Lung (tissue), 12 donors: ENCODE measurements around the gene GATA2. TPM values are rescaled to one million over a fixed set of nuclear protein-coding genes. Genes with fewer than 3 reads are reported as not detected.
A peak's percentile ranks its signal among the peaks of the same experiment; 100 is the strongest.

ENCODE experiments used
- ATAC-seq: fragments of 200-7000 bp; cut with Tn5 transposase; one replicate; pipeline ENCODE4 v1.9.1; 2020; ENCODE audit warnings: moderate number of reproducible peaks; ENCODE audit not compliant: insufficient read depth, low FRiP score
- DNase-seq, 3 donors: peaks; one replicate each; pipeline ENCODE4 v3.0.0-alpha.2; 2013 to 2017
- H3K27ac ChIP-seq, 2 donors: one replicate each; pipeline ENCODE4 v1.5.1; 2013; ENCODE audit warnings: mild to moderate bottlenecking in 2 of 2, moderate library complexity in 2 of 2, control low read depth in 1 of 2, inconsistent platforms in 1 of 2, low read depth in 1 of 2, low read length in 1 of 2
- H3K27me3 ChIP-seq, 3 donors: one replicate each; pipeline ENCODE4 v1.5.1; 2013; ENCODE audit warnings: low read length in 2 of 3; ENCODE audit not compliant: control insufficient read depth in 3 of 3, insufficient read depth in 3 of 3
- H3K36me3 ChIP-seq, 4 donors: one replicate each; pipeline ENCODE4 v1.5.1; 2013; ENCODE audit warnings: low read length in 4 of 4, mild to moderate bottlenecking in 1 of 4, moderate library complexity in 1 of 4; ENCODE audit not compliant: control insufficient read depth in 4 of 4, insufficient read depth in 4 of 4
- H3K4me1 ChIP-seq, 5 donors: one replicate each; pipeline ENCODE4 v1.5.1; 2013; ENCODE audit warnings: low read length in 5 of 5, mild to moderate bottlenecking in 2 of 5, moderate library complexity in 1 of 5; ENCODE audit not compliant: control insufficient read depth in 5 of 5, insufficient read depth in 5 of 5
- H3K4me3 ChIP-seq: one replicate; pipeline ENCODE4 v1.5.1; 2013; ENCODE audit warnings: mild to moderate bottlenecking, control low read depth, moderate library complexity
- H3K9ac ChIP-seq, 2 donors: one replicate each; pipeline ENCODE4 v1.5.1; 2013; ENCODE audit warnings: low read length in 2 of 2, control low read depth in 1 of 2; ENCODE audit not compliant: insufficient read depth in 1 of 2
- H3K9me3 ChIP-seq, 4 donors: one replicate each; pipeline ENCODE4 v1.5.1; 2013; ENCODE audit warnings: low read length in 3 of 4, mild to moderate bottlenecking in 1 of 4, moderate library complexity in 1 of 4; ENCODE audit not compliant: control insufficient read depth in 4 of 4, insufficient read depth in 3 of 4
- WGBS, 2 donors: extraction: QIAGEN DNeasy Blood & Tissue Kit; methylation state at CpG; one replicate each; pipeline ENCODE4 v1.1.7; 2013; 5-methylcytosine and 5-hydroxymethylcytosine counted together
- polyA plus RNA-seq, 2 donors: library from polyadenylated mRNA; stranded (reverse); fragments of 200-250 nt; gene quantifications; one replicate each; pipeline ENCODE4 v1.2.1, GENCODE V29; 2013
- total RNA-seq, 2 donors: library from RNA; depleted of rRNA in 1 of 2; stranded (reverse); fragments of >200 nt in 1 of 2; gene quantifications; one replicate each; pipeline ENCODE4 v1.2.1, GENCODE V29; 2014 to 2021
- TF ChIP-seq, protein P1 (sequence below): IDR thresholded peaks from 2 replicates; pipeline ENCODE4 v1.5.1; 2012; ENCODE audit warnings: mild to moderate bottlenecking; ENCODE audit errors: control extremely low read depth, extremely low read depth
- donor health status: control.
- donor health status: control.
- donor health status: Bipolar disorder and iron deficiency.
- donor health status: healthy.
- donor health status: DM: yes; HTN: yes; CAD: no.

GATA2 gene
- total and polyA plus RNA-seq, 4 donors = 9.6 to 37.0 (median 28.7) TPM

DNA sequence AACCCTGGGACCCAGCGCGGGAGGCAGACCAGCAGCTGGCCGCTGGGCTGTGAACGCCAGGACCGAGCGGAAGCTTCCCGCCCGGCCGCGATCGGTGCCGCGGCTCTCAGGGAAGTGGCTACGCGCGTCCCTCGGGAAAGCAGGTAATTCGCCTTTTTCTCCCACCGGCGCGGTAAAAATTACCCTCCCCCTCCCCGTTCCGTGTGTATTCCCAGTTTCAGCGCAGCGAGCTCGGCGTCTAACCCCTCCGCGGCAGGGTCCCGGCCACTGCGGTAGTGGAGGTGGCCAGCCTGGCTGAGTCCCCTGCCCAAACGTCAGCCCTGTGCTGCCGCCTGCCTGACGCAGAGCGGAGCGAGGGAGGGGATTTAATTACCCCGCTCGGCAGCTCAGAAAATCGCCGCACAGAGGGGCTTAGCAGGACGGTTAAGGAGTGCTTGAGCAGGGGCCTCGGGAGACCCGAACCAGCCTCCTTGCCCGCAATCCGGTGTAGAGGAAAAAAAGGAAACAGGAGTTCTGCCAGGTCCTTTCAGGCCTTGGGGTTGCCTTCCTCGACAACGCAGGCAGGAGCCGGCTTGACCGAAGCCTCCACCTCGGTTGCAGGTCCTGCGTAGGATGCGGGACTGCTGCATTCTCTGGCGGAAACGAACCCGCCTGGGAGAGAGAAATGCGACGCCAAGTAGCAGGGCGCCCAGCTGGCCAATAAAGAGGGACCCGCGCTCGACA is 2.9 kb downstream of the GATA2 start:
- H3K4me3 ChIP-seq = peak overlapping the region; percentile 86
- H3K36me3 ChIP-seq = peaks cover 0 to 6% (median 0%) of the 10 kb centered on the region in 4 donors
- WGBS, 2 donors = 1 to 3% methylated on average over 60 to 61 of the region's 61 CpGs
- TF ChIP-seq, protein P1, sequence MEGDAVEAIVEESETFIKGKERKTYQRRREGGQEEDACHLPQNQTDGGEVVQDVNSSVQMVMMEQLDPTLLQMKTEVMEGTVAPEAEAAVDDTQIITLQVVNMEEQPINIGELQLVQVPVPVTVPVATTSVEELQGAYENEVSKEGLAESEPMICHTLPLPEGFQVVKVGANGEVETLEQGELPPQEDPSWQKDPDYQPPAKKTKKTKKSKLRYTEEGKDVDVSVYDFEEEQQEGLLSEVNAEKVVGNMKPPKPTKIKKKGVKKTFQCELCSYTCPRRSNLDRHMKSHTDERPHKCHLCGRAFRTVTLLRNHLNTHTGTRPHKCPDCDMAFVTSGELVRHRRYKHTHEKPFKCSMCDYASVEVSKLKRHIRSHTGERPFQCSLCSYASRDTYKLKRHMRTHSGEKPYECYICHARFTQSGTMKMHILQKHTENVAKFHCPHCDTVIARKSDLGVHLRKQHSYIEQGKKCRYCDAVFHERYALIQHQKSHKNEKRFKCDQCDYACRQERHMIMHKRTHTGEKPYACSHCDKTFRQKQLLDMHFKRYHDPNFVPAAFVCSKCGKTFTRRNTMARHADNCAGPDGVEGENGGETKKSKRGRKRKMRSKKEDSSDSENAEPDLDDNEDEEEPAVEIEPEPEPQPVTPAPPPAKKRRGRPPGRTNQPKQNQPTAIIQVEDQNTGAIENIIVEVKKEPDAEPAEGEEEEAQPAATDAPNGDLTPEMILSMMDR = no peak
- DNase-seq (peak; percentile 52 to 66 (median 65)), ATAC-seq (no peak)
- no peak overlapping the region for H3K9ac ChIP-seq
- peak overlapping the region; percentile 65 to 93 for H3K27ac ChIP-seq
- H3K4me1 ChIP-seq = peaks cover 0 to 39% (median 20%) of the 10 kb centered on the region in 5 donors
- no peaks in the 10 kb centered on the region for H3K9me3 ChIP-seq
- peaks cover 0 to 78% (median 76%) of the 10 kb centered on the region in 3 donors for H3K27me3 ChIP-seq

DNA sequence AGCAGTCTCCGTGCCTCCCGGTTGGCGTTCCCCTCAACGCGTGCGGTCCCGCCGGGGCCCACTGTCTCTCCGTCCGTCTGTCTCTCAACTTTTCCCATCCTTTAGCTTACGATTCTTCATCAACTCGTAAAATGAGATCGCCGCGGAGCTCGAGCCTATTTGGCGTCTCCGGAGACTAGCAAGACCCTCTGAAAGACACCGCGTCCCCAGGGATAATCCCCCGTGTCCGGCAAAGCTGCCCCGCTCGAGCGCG is 3.4 kb downstream of the GATA2 start:
- DNase-seq (peak in 1 of 3 donors; percentile 60), ATAC-seq (no peak)
- Histone ChIP-seq H3K9ac (no peak overlapping the region), H3K9me3 (no peaks in the 10 kb centered on the region), H3K36me3 (peaks cover 0 to 6% (median 0%) of the 10 kb centered on the region in 4 donors), H3K4me1 (peaks cover 0 to 39% (median 20%) of the 10 kb centered on the region in 5 donors), H3K4me3 (peak overlapping the region; percentile 86), H3K27ac (peak overlapping the region; percentile 65 to 93), H3K27me3 (peaks cover 0 to 78% (median 76%) of the 10 kb centered on the region in 3 donors)
- TF ChIP-seq, protein P1 = no peak
- WGBS, 2 donors = 0 to 1% methylated on average over 23 to 26 of the region's 26 CpGs

DNA sequence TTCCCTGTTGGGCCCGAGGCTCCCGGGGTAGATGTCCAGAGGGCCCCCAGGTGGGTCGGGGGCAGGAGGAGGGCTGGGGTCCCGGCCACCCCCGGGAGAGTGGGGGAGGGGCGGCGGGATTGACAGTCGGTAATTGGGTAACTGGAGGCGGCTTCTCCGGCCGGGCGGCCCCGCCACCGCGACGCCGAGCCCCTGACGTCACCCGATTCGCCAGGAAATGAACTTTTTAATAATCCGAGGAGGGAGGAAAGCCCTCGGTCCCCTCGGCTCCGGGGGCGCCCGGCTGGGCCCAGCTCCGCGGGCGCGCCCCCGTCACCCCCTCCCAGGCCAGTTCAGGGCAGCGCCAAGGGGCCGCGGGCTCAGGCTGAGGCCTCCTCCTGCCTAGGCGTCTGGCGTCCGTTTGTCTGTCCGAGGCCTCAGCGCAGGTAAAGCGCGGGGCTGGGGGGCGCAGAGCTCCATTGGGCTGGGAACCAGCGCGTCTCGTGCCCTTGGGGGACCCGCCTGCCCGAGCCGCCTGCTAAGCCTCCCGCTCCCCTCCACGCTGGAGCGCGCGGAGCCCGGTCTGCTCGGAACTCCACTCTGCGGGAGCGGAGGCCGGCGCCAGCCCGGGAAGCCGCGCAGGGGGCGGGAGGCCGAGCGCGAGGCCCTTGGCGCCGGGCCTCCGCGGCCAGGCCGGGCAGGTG is 3.9 kb downstream of the GATA2 start:
- peaks cover 0 to 6% (median 0%) of the 10 kb centered on the region in 4 donors for H3K36me3 ChIP-seq

More for the DNA sequence above, 3.9 kb downstream of the GATA2 start:
- no peaks in the 10 kb centered on the region for H3K9me3 ChIP-seq
- H3K4me3 ChIP-seq = peak overlapping the region; percentile 86
- 0 to 1% methylated on average over 55 to 71 of the region's 71 CpGs for WGBS, 2 donors
- H3K4me1 ChIP-seq = peaks cover 0 to 39% (median 20%) of the 10 kb centered on the region in 5 donors
- no peak for ATAC-seq
- peak; percentile 71 to 79 (median 71) for DNase-seq
- peak overlapping the region; percentile 65 to 93 for H3K27ac ChIP-seq
- H3K27me3 ChIP-seq = peaks cover 0 to 76% (median 75%) of the 10 kb centered on the region in 3 donors
- no peak overlapping the region for H3K9ac ChIP-seq
- TF ChIP-seq, protein P1 = no peak
